ENCODE results near the gene DAD1. TPM values are rescaled to one million over a fixed set of nuclear protein-coding genes. Genes with fewer than 3 reads are reported as not detected.
A peak's percentile ranks its signal among the peaks of the same experiment; 100 is the strongest.

Gene DAD1
- total RNA-seq, 1 donor, result 369 TPM

DNA sequence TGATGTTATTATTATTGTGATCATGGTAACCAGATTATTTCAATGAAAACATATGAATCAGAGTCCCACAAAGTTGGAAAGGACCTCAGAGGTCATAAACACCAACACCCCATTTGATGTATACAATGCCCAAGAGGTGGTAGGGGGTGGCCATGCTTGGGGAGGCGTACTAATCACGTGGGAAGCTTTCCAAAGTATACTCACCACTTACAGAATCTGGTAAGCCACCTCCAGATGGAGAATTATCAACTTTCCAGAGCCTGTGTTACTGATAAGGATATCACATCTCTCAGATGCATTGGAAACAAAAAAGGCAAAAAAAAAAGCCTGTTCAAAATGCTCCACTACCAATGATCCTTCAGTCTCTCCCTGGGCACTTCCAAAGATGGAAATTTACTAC lies 8.4 kb downstream of the DAD1 start:
- H3K4me3 ChIP-seq (ENCODE audit: low read depth, low read length), result no peak overlapping the region
- peak; percentile 19 for DNase-seq (ENCODE audit: low read depth)
- TF ChIP-seq, protein P1, sequence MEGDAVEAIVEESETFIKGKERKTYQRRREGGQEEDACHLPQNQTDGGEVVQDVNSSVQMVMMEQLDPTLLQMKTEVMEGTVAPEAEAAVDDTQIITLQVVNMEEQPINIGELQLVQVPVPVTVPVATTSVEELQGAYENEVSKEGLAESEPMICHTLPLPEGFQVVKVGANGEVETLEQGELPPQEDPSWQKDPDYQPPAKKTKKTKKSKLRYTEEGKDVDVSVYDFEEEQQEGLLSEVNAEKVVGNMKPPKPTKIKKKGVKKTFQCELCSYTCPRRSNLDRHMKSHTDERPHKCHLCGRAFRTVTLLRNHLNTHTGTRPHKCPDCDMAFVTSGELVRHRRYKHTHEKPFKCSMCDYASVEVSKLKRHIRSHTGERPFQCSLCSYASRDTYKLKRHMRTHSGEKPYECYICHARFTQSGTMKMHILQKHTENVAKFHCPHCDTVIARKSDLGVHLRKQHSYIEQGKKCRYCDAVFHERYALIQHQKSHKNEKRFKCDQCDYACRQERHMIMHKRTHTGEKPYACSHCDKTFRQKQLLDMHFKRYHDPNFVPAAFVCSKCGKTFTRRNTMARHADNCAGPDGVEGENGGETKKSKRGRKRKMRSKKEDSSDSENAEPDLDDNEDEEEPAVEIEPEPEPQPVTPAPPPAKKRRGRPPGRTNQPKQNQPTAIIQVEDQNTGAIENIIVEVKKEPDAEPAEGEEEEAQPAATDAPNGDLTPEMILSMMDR (IDR thresholded peaks at IDR 0.05; ENCODE audit: insufficient read depth, low read depth, low read length), result no peak

DNA sequence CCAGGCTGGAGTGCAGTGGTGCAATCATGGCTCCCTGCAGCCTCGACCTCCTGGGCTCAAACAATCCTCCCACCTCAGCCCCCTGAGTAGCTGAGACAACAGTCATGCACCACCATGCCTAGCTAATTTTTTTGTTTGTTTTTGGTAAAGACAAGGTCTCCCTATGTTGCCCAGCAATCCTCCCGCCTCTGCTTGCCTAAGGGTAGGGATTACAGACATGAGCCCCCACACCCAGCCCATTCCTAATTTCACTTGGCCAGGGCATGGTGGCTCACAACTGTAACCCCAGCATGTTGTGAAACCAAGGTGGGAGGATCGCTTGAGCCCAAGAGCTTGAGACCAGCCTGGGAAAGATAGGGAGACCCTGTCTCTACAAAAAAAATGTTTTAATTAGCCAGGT lies 9.1 kb downstream of the DAD1 start:
- TF ChIP-seq, protein P1 (IDR thresholded peaks at IDR 0.05; ENCODE audit: insufficient read depth, low read depth, low read length), result no peak
- H3K4me3 ChIP-seq (ENCODE audit: low read depth, low read length), result no peak overlapping the region
- DNase-seq (ENCODE audit: low read depth), result no peak

DNA sequence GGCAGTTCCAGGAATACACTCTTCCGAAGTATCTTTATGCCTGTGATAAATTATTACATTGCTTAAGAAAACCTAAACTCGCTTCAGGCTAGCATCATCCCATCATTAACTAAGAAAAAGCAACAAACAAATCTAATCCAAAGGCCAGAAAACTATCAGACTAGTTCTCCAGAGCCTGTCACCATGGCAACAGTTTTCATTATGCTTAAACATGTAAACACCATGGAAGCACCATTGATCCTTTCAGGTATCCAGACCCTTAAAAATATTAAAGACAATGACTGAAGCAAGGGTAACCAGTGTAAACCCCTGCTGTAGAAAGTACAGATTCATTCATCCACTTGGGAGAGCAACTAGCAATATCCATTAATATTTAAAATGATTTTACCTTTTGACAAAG lies 9.8 kb downstream of the DAD1 start:
- no peak overlapping the region for H3K4me3 ChIP-seq (ENCODE audit: low read depth, low read length)
- peak; percentile 40 for DNase-seq (ENCODE audit: low read depth)
- TF ChIP-seq, protein P1 (IDR thresholded peaks at IDR 0.05; ENCODE audit: insufficient read depth, low read depth, low read length), result no peak

GRCh38 chr14:22577334-22577908 lies 11.6 kb downstream of the DAD1 start:
- no peak for DNase-seq (ENCODE audit: low read depth)
- no peak overlapping the region for H3K4me3 ChIP-seq (ENCODE audit: low read depth, low read length)
- TF ChIP-seq, protein P1 (IDR thresholded peaks at IDR 0.05; ENCODE audit: insufficient read depth, low read depth, low read length), result no peak

DNA sequence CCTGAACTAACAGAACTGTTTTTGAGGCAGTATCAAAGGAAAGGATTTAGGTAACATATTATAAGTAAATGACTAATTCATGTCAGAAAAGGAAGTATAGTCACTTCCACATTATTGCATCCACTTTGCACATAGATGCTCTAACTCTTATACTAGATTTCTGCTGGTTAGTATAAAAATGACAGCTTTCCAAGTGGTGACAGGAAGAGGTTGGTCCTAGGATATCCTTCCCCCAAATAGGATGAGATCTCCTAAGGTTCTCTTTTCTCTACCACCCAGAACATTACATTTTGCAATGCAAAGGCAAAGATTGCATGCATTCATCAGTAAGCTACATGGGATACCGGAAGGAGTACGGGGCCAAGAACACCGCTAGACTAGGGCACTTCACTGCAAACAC lies 15.2 kb downstream of the DAD1 start:
- H3K4me3 ChIP-seq (ENCODE audit: low read depth, low read length), result no peak overlapping the region
- TF ChIP-seq, protein P1 (IDR thresholded peaks at IDR 0.05; ENCODE audit: insufficient read depth, low read depth, low read length), result no peak
- DNase-seq (ENCODE audit: low read depth), result no peak

DNA sequence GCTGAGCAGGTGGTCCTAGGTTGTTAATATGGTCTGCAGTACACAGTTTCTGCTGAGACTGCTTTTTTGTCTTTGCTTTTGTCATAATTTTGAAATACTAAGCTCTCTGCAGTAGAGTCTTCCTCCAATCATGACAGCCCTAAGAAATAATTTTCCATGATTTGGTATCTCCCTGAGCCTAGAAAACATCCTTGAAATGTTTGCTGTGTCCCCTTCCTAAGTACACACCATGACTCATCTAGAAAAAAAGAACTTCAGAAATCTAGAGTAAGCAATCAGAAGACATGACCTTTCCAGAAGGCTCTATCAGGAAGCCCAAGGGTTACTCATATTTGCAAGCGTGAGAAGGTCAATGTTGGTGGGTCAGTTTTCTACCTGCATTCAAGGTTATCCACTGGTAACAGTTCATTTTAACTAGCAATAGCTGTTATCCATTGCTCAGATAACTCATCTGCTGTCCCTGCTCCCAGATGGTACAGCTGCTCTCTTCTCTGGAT lies 16.4 kb downstream of the DAD1 start:
- DNase-seq (ENCODE audit: low read depth), result peak; percentile 85
- H3K4me3 ChIP-seq (ENCODE audit: low read depth, low read length), result no peak overlapping the region
- TF ChIP-seq, protein P1 (IDR thresholded peaks at IDR 0.05; ENCODE audit: insufficient read depth, low read depth, low read length), result no peak

Measured in fibroblast of villous mesenchyme (primary cell).